Left lung (tissue), 10 donors: ENCODE measurements around the gene MOK. TPM values are rescaled to one million over a fixed set of nuclear protein-coding genes. Genes with fewer than 3 reads are reported as not detected.

Experiments used
- ATAC-seq: fragments of 200-7000 bp; cut with Tn5 transposase; one replicate; pipeline ENCODE4 v1.9.1; 2020; ENCODE audit warnings: moderate library complexity
- DNase-seq, 4 donors: peaks; one replicate each; pipeline ENCODE4 v3.0.0-alpha.2; 2013 to 2020
- H3K27ac ChIP-seq, 2 donors: fragments of 200-600 bp; sonication (generic) in 1 of 2; one replicate each; pipeline versions ENCODE4 v1.5.0 to v1.8.0; 2020 to 2021
- H3K27me3 ChIP-seq, 2 donors: fragments of 200-600 bp; sonication (generic) in 1 of 2; one replicate each; pipeline versions ENCODE4 v1.5.0 to v1.8.0; 2020 to 2021
- H3K36me3 ChIP-seq, 2 donors: fragments of 200-600 bp; sonication (generic) in 1 of 2; one replicate each; pipeline versions ENCODE4 v1.5.0 to v1.8.0; 2020 to 2021
- H3K4me1 ChIP-seq, 2 donors: fragments of 200-600 bp; one replicate each; pipeline ENCODE4 v1.8.0; 2021
- H3K4me3 ChIP-seq, 2 donors: fragments of 200-600 bp; sonication (generic) in 1 of 2; one replicate each; pipeline versions ENCODE4 v1.5.0 to v1.8.0; 2020 to 2021; ENCODE audit warnings: mild to moderate bottlenecking in 1 of 2
- H3K9me3 ChIP-seq, 2 donors: fragments of 200-600 bp; sonication (generic) in 1 of 2; one replicate each; pipeline versions ENCODE4 v1.5.0 to v1.8.0; 2020 to 2021
- intact Hi-C, 2 donors: fragments of 100-400 bp; cut with DNase I; formaldehyde crosslinking; loops; one replicate each; pipeline versions ENCODE4 v1.11.2 to v1.14.2; 2022
- polyA plus RNA-seq, 6 donors: library from polyadenylated mRNA; unstranded; fragments of 120-200 nt; gene quantifications; one replicate each; pipeline ENCODE4 v1.2.1, GENCODE V29; 2013; ENCODE audit not compliant: insufficient read length in 6 of 6
- total RNA-seq, 2 donors: library from RNA; stranded (reverse); fragmentation: NEBNext Ultra II Directional; extraction: Animal tissue kit (Norgen Biotek cat#: 25700); gene quantifications; one replicate each; pipeline ENCODE4 v1.2.1, GENCODE V29; 2021
- TF ChIP-seq, protein P1 (sequence below), 2 donors: fragments of 200-600 bp; sonication (generic) in 1 of 2; IDR thresholded peaks; one replicate each; pipeline versions ENCODE4 v1.5.0 to v1.8.0; 2021; ENCODE audit warnings: antibody characterized with exemption in 2 of 2
- donor health status: DM: no; HTN: yes; CAD: no.
- donor health status: DM: no; HTN: no; CAD: no.

The MOK gene
- total and polyA plus RNA-seq, 8 donors, result 8.7 to 39.0 (median 27.3) TPM

GRCh38 chr14:102222009-102222575, 82.9 kb downstream of the MOK start:
- Histone ChIP-seq H3K4me3 (no peak overlapping the region), H3K27ac (no peak overlapping the region), H3K4me1 (no peaks in the 10 kb centered on the region), H3K9me3 (no peaks in the 10 kb centered on the region), H3K36me3 (peaks cover 0 to 37% of the 10 kb centered on the region in 2 donors), H3K27me3 (no peaks in the 10 kb centered on the region)
- no peak for ATAC-seq
- intact Hi-C loops, result no loop called here
- TF ChIP-seq, protein P1, sequence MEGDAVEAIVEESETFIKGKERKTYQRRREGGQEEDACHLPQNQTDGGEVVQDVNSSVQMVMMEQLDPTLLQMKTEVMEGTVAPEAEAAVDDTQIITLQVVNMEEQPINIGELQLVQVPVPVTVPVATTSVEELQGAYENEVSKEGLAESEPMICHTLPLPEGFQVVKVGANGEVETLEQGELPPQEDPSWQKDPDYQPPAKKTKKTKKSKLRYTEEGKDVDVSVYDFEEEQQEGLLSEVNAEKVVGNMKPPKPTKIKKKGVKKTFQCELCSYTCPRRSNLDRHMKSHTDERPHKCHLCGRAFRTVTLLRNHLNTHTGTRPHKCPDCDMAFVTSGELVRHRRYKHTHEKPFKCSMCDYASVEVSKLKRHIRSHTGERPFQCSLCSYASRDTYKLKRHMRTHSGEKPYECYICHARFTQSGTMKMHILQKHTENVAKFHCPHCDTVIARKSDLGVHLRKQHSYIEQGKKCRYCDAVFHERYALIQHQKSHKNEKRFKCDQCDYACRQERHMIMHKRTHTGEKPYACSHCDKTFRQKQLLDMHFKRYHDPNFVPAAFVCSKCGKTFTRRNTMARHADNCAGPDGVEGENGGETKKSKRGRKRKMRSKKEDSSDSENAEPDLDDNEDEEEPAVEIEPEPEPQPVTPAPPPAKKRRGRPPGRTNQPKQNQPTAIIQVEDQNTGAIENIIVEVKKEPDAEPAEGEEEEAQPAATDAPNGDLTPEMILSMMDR (IDR thresholded peaks at IDR 0.05), result no peak
- DNase-seq, result no peak

DNA sequence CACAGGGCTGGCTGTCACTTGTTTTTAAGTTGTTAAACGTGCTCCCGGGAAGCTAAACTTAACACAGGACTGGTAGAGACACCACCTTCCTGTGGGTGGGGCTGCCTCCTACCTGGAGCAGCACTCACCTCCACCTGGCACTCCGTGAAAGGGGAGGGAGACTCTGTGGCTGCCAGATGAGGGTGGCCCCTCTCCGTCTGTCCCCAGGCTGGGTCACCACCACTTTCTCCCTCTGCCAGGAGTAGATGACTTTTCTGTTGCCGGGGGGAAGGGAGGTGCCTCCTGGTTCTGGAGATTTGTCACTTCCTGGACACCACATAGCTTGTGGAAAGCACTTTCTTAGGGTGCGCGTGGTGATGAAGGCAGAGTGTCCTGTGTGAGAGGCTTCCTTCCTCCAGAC, 83.9 kb downstream of the MOK start:
- Histone ChIP-seq H3K4me1 (no peaks in the 10 kb centered on the region), H3K36me3 (peaks cover 0 to 38% of the 10 kb centered on the region in 2 donors), H3K4me3 (no peak overlapping the region), H3K27ac (no peak overlapping the region), H3K9me3 (no peaks in the 10 kb centered on the region), H3K27me3 (no peaks in the 10 kb centered on the region)
- DNase-seq (no peak), ATAC-seq (no peak)
- TF ChIP-seq, protein P1 (IDR thresholded peaks at IDR 0.05), result no peak
- intact Hi-C loops, result no loop called here

GRCh38 chr14:102220031-102220430, 84.9 kb downstream of the MOK start:
- H3K36me3 ChIP-seq, result peaks cover 0 to 38% of the 10 kb centered on the region in 2 donors
- no peak overlapping the region for H3K4me3 ChIP-seq
- H3K27me3 ChIP-seq, result no peaks in the 10 kb centered on the region
- intact Hi-C loops, result no loop called here
- no peak overlapping the region for H3K27ac ChIP-seq
- peak in 1 of 4 donors; percentile 57 for DNase-seq
- no peaks in the 10 kb centered on the region for H3K9me3 ChIP-seq
- ATAC-seq, result no peak
- TF ChIP-seq, protein P1 (IDR thresholded peaks at IDR 0.05), result no peak
- peaks cover 0 to 6% of the 10 kb centered on the region in 2 donors for H3K4me1 ChIP-seq

DNA sequence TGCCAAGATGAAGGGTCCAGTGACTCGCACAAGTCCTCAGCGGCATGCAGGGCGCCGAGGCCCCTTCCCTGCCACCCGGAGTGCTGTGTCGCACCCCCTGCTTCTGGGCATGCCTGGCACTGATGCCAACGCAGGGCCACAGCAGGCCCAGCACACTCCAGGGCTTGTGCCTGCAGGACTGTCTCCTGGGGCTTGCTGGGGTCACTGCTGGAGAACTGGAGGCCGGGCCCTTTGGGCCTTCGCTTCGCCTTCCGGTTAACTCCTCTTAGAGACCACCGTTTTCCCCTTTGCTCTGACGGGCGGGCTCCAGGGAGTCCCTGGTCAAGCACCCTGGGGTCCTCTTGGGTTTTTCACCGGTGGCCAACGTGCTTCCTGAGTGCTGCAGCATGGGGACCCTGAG, 85.6 kb downstream of the MOK start:
- Histone ChIP-seq H3K27ac (no peak overlapping the region), H3K36me3 (peaks cover 0 to 38% of the 10 kb centered on the region in 2 donors), H3K9me3 (no peaks in the 10 kb centered on the region), H3K4me1 (peaks cover 0 to 10% of the 10 kb centered on the region in 2 donors), H3K27me3 (no peaks in the 10 kb centered on the region), H3K4me3 (no peak overlapping the region)
- intact Hi-C loops, result no loop called here
- ATAC-seq (no peak), DNase-seq (peak in 1 of 4 donors; percentile 61)
- TF ChIP-seq, protein P1 (IDR thresholded peaks at IDR 0.05), result no peak

GRCh38 chr14:102218688-102219087, 86.3 kb downstream of the MOK start:
- Histone ChIP-seq H3K9me3 (no peaks in the 10 kb centered on the region), H3K36me3 (peaks cover 0 to 39% of the 10 kb centered on the region in 2 donors), H3K27me3 (no peaks in the 10 kb centered on the region), H3K27ac (no peak overlapping the region), H3K4me1 (peaks cover 0 to 10% of the 10 kb centered on the region in 2 donors), H3K4me3 (no peak overlapping the region)
- ATAC-seq (no peak), DNase-seq (peak in 1 of 4 donors; percentile 77)
- intact Hi-C loops, result no loop called here
- TF ChIP-seq, protein P1 (IDR thresholded peaks at IDR 0.05), result no peak
